ENCODE measurements around the gene GATC. TPM values are rescaled to one million over a fixed set of nuclear protein-coding genes. Genes with fewer than 3 reads are reported as not detected.

The GATC gene
- total and polyA plus RNA-seq, 2 experiments from 2014 or later, result 18.5 to 20.1 TPM

- Histone ChIP-seq H3K4me2 (no peak overlapping the region), H3K9me2 (ENCODE audit: insufficient read depth) (no peaks in the 10 kb centered on the region), H3K36me3 (ENCODE audit: insufficient read depth) (no peaks in the 10 kb centered on the region), H3F3A (replicated peaks; ENCODE audit: low read depth) (no peaks in the 10 kb centered on the region; the same call in 1 of the 2 replicates), H2AFZ (no peak overlapping the region), H4K20me1 (replicated peaks; ENCODE audit: insufficient read depth) (no peaks in the 10 kb centered on the region), H3K27me3 (ENCODE audit: insufficient read depth) (no peaks in the 10 kb centered on the region), H3K4me1 (ENCODE audit: insufficient read depth) (peaks cover 10% of the 10 kb centered on the region), H3K79me2 (replicated peaks; ENCODE audit: insufficient read depth) (no peaks in the 10 kb centered on the region), H3K27ac (ENCODE audit: low read depth) (no peak overlapping the region), H3K4me3 (no peak overlapping the region)
- peaks cover 12% of the 10 kb centered on the region for H3K4me1 Mint-ChIP-seq
- no peak overlapping the region for H3K4me3 Mint-ChIP-seq
- no peak overlapping the region for H3K27ac Mint-ChIP-seq
- no peak for DNase-seq (ENCODE audit: low spot score)
- H3K27me3 Mint-ChIP-seq (ENCODE audit: insufficient read depth, low read depth, poor library complexity), result peaks cover 2% of the 10 kb centered on the region
- no peak for ATAC-seq
- TF ChIP-seq ETS1 (IDR thresholded peaks at IDR 0.05) (no peak), STAT1 (IDR thresholded peaks at IDR 0.05; ENCODE audit: unreplicated experiment) (no peak), ZNF462 (CRISPR knock-in tag; IDR thresholded peaks at IDR 0.05) (no peak), ZNF114 (CRISPR knock-in tag; IDR thresholded peaks at IDR 0.05) (no peak), ZNF331 (CRISPR knock-in tag; IDR thresholded peaks at IDR 0.05; ENCODE audit: low read depth) (no peak), CTCF (conservative IDR thresholded peaks at IDR 0.05; ENCODE audit: low read depth in 2 of 2) (no peak), EZH2 (IDR thresholded peaks at IDR 0.05; ENCODE audit: low read depth, unreplicated experiment) (no peak), CREB1 (CRISPR knock-in tag; IDR thresholded peaks at IDR 0.05; ENCODE audit: low read depth) (no peak), REST (IDR thresholded peaks at IDR 0.05; ENCODE audit: unreplicated experiment) (no peak), EZH2phosphoT487 (IDR thresholded peaks at IDR 0.05; ENCODE audit: unreplicated experiment) (no peak), NANOG (IDR thresholded peaks at IDR 0.05; ENCODE audit: borderline replicate concordance) (no peak), POLR2AphosphoS5 (IDR thresholded peaks at IDR 0.05; ENCODE audit: low read depth) (no peak), JUNB (IDR thresholded peaks at IDR 0.05; ENCODE audit: unreplicated experiment) (no peak)
- no peaks in the 10 kb centered on the region for H3K36me3 Mint-ChIP-seq (ENCODE audit: low read depth)
- no peaks in the 10 kb centered on the region for H3K9me3 Mint-ChIP-seq
These were observed 37.5 kb upstream of the GATC start for GRCh38 chr12:120408771-120409170.
